ENCODE measurements around the gene OTOS. TPM values are rescaled to one million over a fixed set of nuclear protein-coding genes. Genes with fewer than 3 reads are reported as not detected.

The OTOS gene
- total RNA-seq, 4 donors from 2014 or later: not detected

GRCh38 chr2:240155048-240155744 lies 14.7 kb upstream of the OTOS start:
- DNase-seq (ENCODE audit: low spot score) (no peak), ATAC-seq (ENCODE audit: low FRiP score) (no peak)
- TF ChIP-seq, protein P1, sequence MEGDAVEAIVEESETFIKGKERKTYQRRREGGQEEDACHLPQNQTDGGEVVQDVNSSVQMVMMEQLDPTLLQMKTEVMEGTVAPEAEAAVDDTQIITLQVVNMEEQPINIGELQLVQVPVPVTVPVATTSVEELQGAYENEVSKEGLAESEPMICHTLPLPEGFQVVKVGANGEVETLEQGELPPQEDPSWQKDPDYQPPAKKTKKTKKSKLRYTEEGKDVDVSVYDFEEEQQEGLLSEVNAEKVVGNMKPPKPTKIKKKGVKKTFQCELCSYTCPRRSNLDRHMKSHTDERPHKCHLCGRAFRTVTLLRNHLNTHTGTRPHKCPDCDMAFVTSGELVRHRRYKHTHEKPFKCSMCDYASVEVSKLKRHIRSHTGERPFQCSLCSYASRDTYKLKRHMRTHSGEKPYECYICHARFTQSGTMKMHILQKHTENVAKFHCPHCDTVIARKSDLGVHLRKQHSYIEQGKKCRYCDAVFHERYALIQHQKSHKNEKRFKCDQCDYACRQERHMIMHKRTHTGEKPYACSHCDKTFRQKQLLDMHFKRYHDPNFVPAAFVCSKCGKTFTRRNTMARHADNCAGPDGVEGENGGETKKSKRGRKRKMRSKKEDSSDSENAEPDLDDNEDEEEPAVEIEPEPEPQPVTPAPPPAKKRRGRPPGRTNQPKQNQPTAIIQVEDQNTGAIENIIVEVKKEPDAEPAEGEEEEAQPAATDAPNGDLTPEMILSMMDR (IDR thresholded peaks at IDR 0.05): no peak

- ATAC-seq (ENCODE audit: low FRiP score): no peak
- TF ChIP-seq, protein P1 (IDR thresholded peaks at IDR 0.05): no peak
- DNase-seq (ENCODE audit: low spot score): no peak
Observed at GRCh38 chr2:240154606-240155005, 14.1 kb upstream of the OTOS start.

- DNase-seq (ENCODE audit: low spot score) (no peak), ATAC-seq (ENCODE audit: low FRiP score) (no peak)
- TF ChIP-seq, protein P1 (IDR thresholded peaks at IDR 0.05): no peak
Observed at GRCh38 chr2:240153418-240153817, 13.0 kb upstream of the OTOS start.

DNA sequence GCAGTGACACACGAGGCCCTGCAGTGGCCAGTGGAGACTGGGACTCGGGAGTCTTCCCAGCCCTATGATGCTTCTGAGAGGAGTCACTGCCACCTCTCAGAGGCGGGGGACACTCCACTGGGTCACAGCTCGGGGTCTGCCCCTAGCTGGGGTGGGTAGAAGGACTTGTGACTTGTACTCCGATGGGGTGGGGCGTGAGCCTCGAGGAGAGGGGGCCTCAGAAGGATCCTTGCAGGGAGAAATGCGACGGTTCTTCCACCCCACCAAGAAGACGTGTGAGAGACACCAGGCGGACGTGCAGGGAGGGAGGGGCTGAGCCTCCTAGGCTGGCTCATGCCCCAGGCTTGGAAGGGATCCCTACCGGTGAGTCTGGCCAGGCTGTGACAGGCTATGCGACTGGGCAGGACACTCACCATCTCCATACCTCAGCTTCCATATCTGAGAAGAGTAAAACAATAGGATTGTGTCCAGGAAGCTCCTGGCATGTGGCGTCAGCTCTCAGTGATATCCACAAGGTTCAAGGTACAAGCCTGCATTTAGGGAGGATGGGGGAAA lies 11.1 kb upstream of the OTOS start:
- DNase-seq (ENCODE audit: low spot score) (no peak), ATAC-seq (ENCODE audit: low FRiP score) (no peak)
- TF ChIP-seq, protein P1 (IDR thresholded peaks at IDR 0.05): no peak

DNA sequence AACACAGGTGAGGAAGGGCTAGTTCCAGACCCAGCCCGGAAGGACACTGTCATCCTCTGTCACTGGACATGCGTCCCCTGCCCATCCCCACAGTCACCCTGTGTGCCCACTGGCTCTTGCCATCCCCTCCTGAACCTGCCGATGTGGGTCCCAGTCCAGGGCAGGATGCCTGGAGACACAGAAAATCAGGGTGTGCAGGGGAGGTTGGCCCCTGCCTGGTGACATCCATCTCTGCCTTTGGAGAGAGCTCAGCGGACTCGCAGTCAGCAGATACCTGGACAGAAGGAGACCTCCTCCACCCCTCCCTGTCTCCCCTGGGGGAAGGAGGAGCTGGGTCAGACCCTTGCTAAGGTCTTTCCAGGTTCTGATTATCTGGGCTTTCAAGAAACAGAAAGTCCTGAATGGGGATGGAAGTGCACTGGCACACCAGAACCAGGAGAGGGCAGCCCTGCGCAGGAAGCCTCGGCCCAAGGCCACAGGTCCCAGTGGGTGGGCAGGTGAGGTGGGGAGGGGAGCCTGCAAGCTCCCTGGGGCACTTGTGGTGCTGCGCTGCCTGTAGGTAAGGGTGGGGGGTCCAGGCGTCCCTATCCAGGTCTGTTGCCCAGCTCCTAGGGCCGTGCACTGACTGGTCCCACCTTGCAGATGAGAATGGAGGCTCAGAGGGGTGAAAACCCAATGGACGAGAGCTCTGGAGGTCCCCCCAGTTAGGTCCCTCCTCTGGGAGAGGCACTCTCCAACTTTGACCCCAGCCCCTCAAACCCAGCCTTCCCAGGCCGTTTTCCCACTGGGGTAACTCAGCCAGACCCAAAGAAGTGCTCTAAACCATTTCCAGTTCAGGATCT lies 9.7 kb upstream of the OTOS start:
- TF ChIP-seq, protein P1 (IDR thresholded peaks at IDR 0.05): no peak
- DNase-seq (ENCODE audit: low spot score): no peak
- ATAC-seq (ENCODE audit: low FRiP score): no peak

DNA sequence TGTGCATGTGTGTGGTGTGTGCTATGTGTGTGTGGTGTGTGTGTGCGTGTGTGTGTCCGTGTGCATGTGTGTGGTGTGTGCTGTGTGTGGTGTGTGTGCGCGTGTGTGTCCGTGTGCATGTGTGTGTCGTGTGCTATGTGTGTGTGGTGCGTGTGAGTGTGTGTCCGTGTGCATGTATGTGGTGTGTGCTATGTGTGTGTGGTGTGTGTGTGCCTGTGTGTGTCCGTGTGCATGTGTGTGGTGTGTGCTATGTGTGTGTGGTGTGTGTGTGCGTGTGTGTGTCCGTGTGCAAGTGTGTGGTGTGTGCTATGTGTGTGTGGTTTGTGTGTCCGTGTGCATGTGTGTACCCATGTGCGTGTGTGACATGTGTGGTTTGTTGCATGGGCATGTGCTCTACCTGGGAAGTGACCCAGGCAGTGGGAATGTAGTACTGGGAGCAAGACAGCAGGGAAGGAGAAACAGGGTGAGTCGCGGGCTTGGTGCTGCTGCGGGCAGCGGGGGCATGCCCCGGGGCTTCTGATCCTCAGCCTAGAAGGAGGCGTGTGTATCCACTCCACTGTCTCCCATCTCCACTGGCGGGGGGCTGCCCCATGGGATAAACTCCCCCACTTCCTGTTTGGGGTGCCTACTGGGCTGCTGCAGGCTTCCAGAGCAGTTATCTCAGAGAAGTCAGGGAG lies 7.6 kb upstream of the OTOS start:
- DNase-seq (ENCODE audit: low spot score) (no peak), ATAC-seq (ENCODE audit: low FRiP score) (no peak)
- TF ChIP-seq, protein P1 (IDR thresholded peaks at IDR 0.05): no peak

All from omental fat pad (tissue), 4 donors.